MM.1S (cell line): ENCODE results near the gene MAP7D1.

Experiments
- DNase-seq: peaks from one replicate; pipeline ENCODE4 v3.0.0-alpha.2; 2015
- H2AFZ ChIP-seq: fragments of 300-600 bp; sonication (generic); 2 replicates; pipeline ENCODE4 v1.6.0; 2016; ENCODE audit warnings: antibody characterized with exemption, low read length
- H3F3A ChIP-seq: fragments of 300-600 bp; sonication (generic); 2 replicates; pipeline ENCODE4 v1.6.1; 2016; ENCODE audit warnings: mild to moderate bottlenecking, antibody characterized with exemption, low read length, moderate library complexity, mixed read lengths; ENCODE audit not compliant: insufficient read depth
- H3K27ac ChIP-seq: fragments of 300-600 bp; sonication (generic); 2 replicates; pipeline ENCODE4 v1.5.1; 2016; ENCODE audit warnings: mild to moderate bottlenecking, low read length
- H3K27me3 ChIP-seq: fragments of 300-600 bp; sonication (generic); replicated peaks from 2 replicates; pipeline ENCODE4 v1.6.0; 2016; ENCODE audit warnings: low read length; ENCODE audit not compliant: insufficient read depth
- H3K36me3 ChIP-seq: fragments of 300-600 bp; sonication (generic); replicated peaks from 2 replicates; pipeline ENCODE4 v1.6.1; 2016; ENCODE audit warnings: mild to moderate bottlenecking, low read length, mixed read lengths; ENCODE audit not compliant: insufficient read depth
- H3K4me1 ChIP-seq: fragments of 300-600 bp; sonication (generic); 2 replicates; pipeline ENCODE4 v1.6.1; 2016; ENCODE audit warnings: low read length, mixed read lengths
- H3K4me2 ChIP-seq: fragments of 300-600 bp; sonication (generic); 2 replicates; pipeline ENCODE4 v1.6.0; 2016; ENCODE audit warnings: low read depth, low read length
- H3K4me3 ChIP-seq: fragments of 300-600 bp; sonication (generic); 2 replicates; pipeline ENCODE4 v1.5.1; 2016; ENCODE audit warnings: low read length, mixed read lengths
- H3K79me2 ChIP-seq: fragments of 300-600 bp; sonication (generic); 2 replicates; pipeline ENCODE4 v1.6.1; 2016; ENCODE audit warnings: mixed run types, low read length, mixed read lengths
- H3K9ac ChIP-seq: fragments of 300-600 bp; sonication (generic); 2 replicates; pipeline ENCODE4 v1.6.1; 2016; ENCODE audit warnings: low read length, mixed read lengths
- H3K9me2 ChIP-seq: fragments of 300-600 bp; sonication (generic); replicated peaks from 2 replicates; pipeline ENCODE4 v1.6.1; 2016; ENCODE audit warnings: mild to moderate bottlenecking, low read length, mixed read lengths; ENCODE audit not compliant: insufficient read depth
- H3K9me3 ChIP-seq: fragments of 300-600 bp; sonication (generic); replicated peaks from 2 replicates; pipeline ENCODE4 v1.6.1; 2016; ENCODE audit warnings: mild to moderate bottlenecking, low read length, mixed read lengths; ENCODE audit not compliant: insufficient read depth
- H4K20me1 ChIP-seq: fragments of 300-600 bp; sonication (generic); 2 replicates; pipeline ENCODE4 v1.6.1; 2016; ENCODE audit warnings: mild to moderate bottlenecking, low read length, moderate library complexity, mixed read lengths; ENCODE audit not compliant: insufficient read depth
- CTCF ChIP-seq: fragments of 300-600 bp; sonication (generic); IDR thresholded peaks from 2 replicates; pipeline ENCODE4 v1.5.1; 2016; ENCODE audit warnings: antibody characterized with exemption, low read length, mixed read lengths
- EZH2 ChIP-seq: fragments of 300-600 bp; sonication (generic); optimal IDR thresholded peaks from 2 replicates; pipeline ENCODE3; 2017; ENCODE audit warnings: low read depth, mild to moderate bottlenecking, antibody characterized with exemption, low read length, mixed read lengths
- EZH2phosphoT487 ChIP-seq: fragments of 300-600 bp; sonication (generic); IDR thresholded peaks from 2 replicates; pipeline ENCODE4 v1.6.1; 2018; ENCODE audit warnings: antibody characterized with exemption, low read length

MAP7D1 gene

DNA sequence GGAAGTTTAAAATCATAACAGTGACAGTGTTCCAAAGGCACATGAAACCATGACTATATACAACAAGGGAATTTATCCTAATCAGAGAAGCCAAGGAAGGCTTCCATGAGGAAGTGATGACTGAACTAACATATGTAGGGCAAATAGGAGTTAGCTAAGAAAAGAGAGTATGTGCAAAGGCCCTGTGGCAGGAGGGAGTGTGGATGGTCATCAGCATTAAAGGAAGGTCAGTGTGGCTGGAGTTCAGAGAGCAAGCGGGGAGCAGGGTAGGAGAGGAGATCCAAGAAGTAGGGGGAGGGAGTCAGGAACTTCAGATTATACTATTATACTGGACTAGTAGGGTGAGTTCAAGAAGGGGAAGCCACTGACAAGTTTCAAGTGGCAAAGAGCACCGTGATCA lies 8.4 kb downstream of the MAP7D1 start:
- no peak overlapping the region for H3K27ac ChIP-seq
- H3K79me2 ChIP-seq: peaks cover 96% of the 10 kb centered on the region

GRCh38 chr1:36165145-36165544 lies 9.2 kb downstream of the MAP7D1 start:
- Histone ChIP-seq H3K9ac (no peak overlapping the region), H3K27me3 (no peaks in the 10 kb centered on the region), H2AFZ (no peak overlapping the region), H3K4me3 (no peak overlapping the region), H3K9me3 (no peaks in the 10 kb centered on the region), H3K27ac (no peak overlapping the region), H3K36me3 (no peaks in the 10 kb centered on the region), H3K4me2 (no peak overlapping the region), H3K9me2 (no peaks in the 10 kb centered on the region), H3K79me2 (peaks cover 96% of the 10 kb centered on the region), H3F3A (no peaks in the 10 kb centered on the region), H4K20me1 (no peaks in the 10 kb centered on the region; the same call in 1 of the 2 replicates), H3K4me1 (peaks cover 7% of the 10 kb centered on the region)
- TF ChIP-seq EZH2phosphoT487: no peak
- TF ChIP-seq CTCF: no peak
- no peak for TF ChIP-seq EZH2
- no peak for DNase-seq

More for the DNA sequence above, 8.4 kb downstream of the MAP7D1 start:
- no peak overlapping the region for H3K9ac ChIP-seq
- H4K20me1 ChIP-seq: no peaks in the 10 kb centered on the region; the same call in 1 of the 2 replicates
- no peaks in the 10 kb centered on the region for H3K9me3 ChIP-seq
- no peaks in the 10 kb centered on the region for H3K27me3 ChIP-seq
- no peak overlapping the region for H3K4me2 ChIP-seq
- no peak overlapping the region for H3K4me3 ChIP-seq
- H3K4me1 ChIP-seq: peaks cover 15% of the 10 kb centered on the region
- no peak for DNase-seq
- H3K36me3 ChIP-seq: no peaks in the 10 kb centered on the region
- TF ChIP-seq CTCF (no peak), EZH2phosphoT487 (no peak), EZH2 (no peak)
- no peaks in the 10 kb centered on the region for H3K9me2 ChIP-seq
- 0 out of 2 replicates have a peak, but pooled peaks cover 4% of the 10 kb centered on the region for H3F3A ChIP-seq
- H2AFZ ChIP-seq: no peak overlapping the region

DNA sequence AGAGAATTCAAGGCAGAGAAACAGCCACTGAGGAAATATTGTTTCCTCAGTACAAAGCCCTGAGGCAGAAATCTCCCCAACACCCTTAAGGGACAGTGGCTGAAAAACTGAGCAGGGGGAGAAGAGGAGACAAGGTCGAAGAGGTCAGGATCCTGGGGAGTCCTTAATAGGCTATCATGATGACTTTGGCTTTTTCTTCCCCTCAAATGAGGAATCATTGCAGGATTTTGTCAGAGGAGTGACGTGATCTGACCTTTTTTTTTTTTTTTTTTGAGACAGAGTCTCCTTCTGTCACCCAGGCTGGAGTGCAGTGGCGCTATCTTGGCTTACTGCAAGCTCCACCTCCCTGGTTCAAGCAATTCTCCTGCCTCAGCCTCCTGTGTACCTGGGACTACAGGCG lies 10.2 kb downstream of the MAP7D1 start:
- H3K9me2 ChIP-seq: no peaks in the 10 kb centered on the region
- no peak overlapping the region for H2AFZ ChIP-seq
- H3K9me3 ChIP-seq: no peaks in the 10 kb centered on the region
- no peak overlapping the region for H3K4me2 ChIP-seq
- no peak overlapping the region for H3K27ac ChIP-seq
- no peak overlapping the region for H3K4me3 ChIP-seq
- H3K79me2 ChIP-seq: peaks cover 96% of the 10 kb centered on the region
- no peak overlapping the region for H3K9ac ChIP-seq
- no peak for DNase-seq
- H3K27me3 ChIP-seq: no peaks in the 10 kb centered on the region
- no peaks in the 10 kb centered on the region for H3K36me3 ChIP-seq
- H4K20me1 ChIP-seq: no peaks in the 10 kb centered on the region; the same call in 1 of the 2 replicates
- H3K4me1 ChIP-seq: no peaks in the 10 kb centered on the region
- H3F3A ChIP-seq: no peaks in the 10 kb centered on the region
- no peak for TF ChIP-seq EZH2phosphoT487
- no peak for TF ChIP-seq EZH2
- TF ChIP-seq CTCF: no peak
